Stimulated activated CD4-positive, alpha-beta T cell treated with anti-CD3 and anti-CD28 coated beads, TNF-alpha, amount 100 ng/mL, for 1 hour (primary cell): ENCODE data around the gene SLC25A3.
A peak's percentile ranks its signal among the peaks of the same experiment; 100 is the strongest.
"Not testable (repeated sequence)": the region's sequence is repeated elsewhere in the genome, so short reads cannot be mapped to it uniquely, and the experiment has no call there.

ENCODE experiments used
- DNase-seq, 3 donors: peaks; one replicate each; pipeline ENCODE4 v3.0.0-alpha.2; 2020; ENCODE audit warnings: low read depth in 3 of 3, low spot score in 1 of 3

SLC25A3 gene

GRCh38 chr12:98593351-98594049 lies at the start of gene SLC25A3:
Gene SLC25A3 (plus strand): TSS chr12:98593686. CDS start chr12:98593979, 293 bp downstream.
- DNase-seq, result peak; percentile 87 to 93 (median 92)

- no peak for DNase-seq
Measured at GRCh38 chr12:98543701-98544100, 49.8 kb upstream of the SLC25A3 start.

GRCh38 chr12:98544751-98545150 lies 48.7 kb upstream of the SLC25A3 start:
- DNase-seq, result no peak

- no peak for DNase-seq
Measured at GRCh38 chr12:98549371-98550110, 43.9 kb upstream of the SLC25A3 start.

GRCh38 chr12:98551787-98552186 lies 41.7 kb upstream of the SLC25A3 start:
- DNase-seq, result no peak

GRCh38 chr12:98558097-98558496 lies 35.4 kb upstream of the SLC25A3 start:
- not testable (repeated sequence) for DNase-seq

- DNase-seq, result no peak
Measured at GRCh38 chr12:98559666-98560065, 33.8 kb upstream of the SLC25A3 start.

- no peak for DNase-seq
Measured at GRCh38 chr12:98561846-98562245, 31.6 kb upstream of the SLC25A3 start.

GRCh38 chr12:98572010-98572409 lies 21.5 kb upstream of the SLC25A3 start:
- no peak for DNase-seq

GRCh38 chr12:98574110-98574509 lies 19.4 kb upstream of the SLC25A3 start:
- DNase-seq, result no peak

- DNase-seq, result no peak
Measured at GRCh38 chr12:98575013-98575412, 18.5 kb upstream of the SLC25A3 start.

- not testable (repeated sequence) for DNase-seq
Measured at GRCh38 chr12:98576795-98577194, 16.7 kb upstream of the SLC25A3 start.

GRCh38 chr12:98578392-98578791 lies 15.1 kb upstream of the SLC25A3 start:
- DNase-seq, result no peak

- no peak for DNase-seq
Measured at GRCh38 chr12:98578821-98579220, 14.7 kb upstream of the SLC25A3 start.

- DNase-seq, result no peak
Measured at GRCh38 chr12:98579347-98579746, 14.1 kb upstream of the SLC25A3 start.

GRCh38 chr12:98579835-98580234 lies 13.7 kb upstream of the SLC25A3 start:
- DNase-seq, result no peak

- DNase-seq, result no peak
Measured at GRCh38 chr12:98580695-98581094, 12.8 kb upstream of the SLC25A3 start.

GRCh38 chr12:98581101-98581500 lies 12.4 kb upstream of the SLC25A3 start:
- DNase-seq, result no peak

GRCh38 chr12:98582093-98582492 lies 11.4 kb upstream of the SLC25A3 start:
- no peak for DNase-seq

GRCh38 chr12:98587084-98587483 lies 6.4 kb upstream of the SLC25A3 start:
- no peak for DNase-seq

- no peak for DNase-seq
Measured at GRCh38 chr12:98591209-98591608, 2.3 kb upstream of the SLC25A3 start.

- DNase-seq, result no peak
Measured at GRCh38 chr12:98592825-98593322, 612 bp upstream of the SLC25A3 start.
